GM23248 (cell line): Measurements from ENCODE around the gene OR5C1. TPM values are rescaled to one million over a fixed set of nuclear protein-coding genes. Genes with fewer than 3 reads are reported as not detected.
"Not testable (repeated sequence)": the region's sequence is repeated elsewhere in the genome, so short reads cannot be mapped to it uniquely, and the experiment has no call there.

Experiments
- DNase-seq: peaks from one replicate; pipeline ENCODE4 v3.0.0-alpha.2; 2015
- H2AFZ ChIP-seq: fragments of 200-600 bp; sonication (generic); 2 replicates; pipeline ENCODE4 v1.6.1; 2016; ENCODE audit warnings: antibody characterized with exemption
- H3F3A ChIP-seq: fragments of 200-600 bp; sonication (generic); 2 replicates; pipeline ENCODE4 v1.6.1; 2016; ENCODE audit warnings: mild to moderate bottlenecking, antibody characterized with exemption, mixed run types; ENCODE audit not compliant: insufficient read depth
- H3K27ac ChIP-seq: fragments of 200-600 bp; sonication (generic); 2 replicates; pipeline ENCODE4 v1.5.1; 2016; ENCODE audit warnings: mild to moderate bottlenecking
- H3K27me3 ChIP-seq: fragments of 200-600 bp; sonication (generic); replicated peaks from 2 replicates; pipeline ENCODE4 v1.6.1; 2016; ENCODE audit warnings: mild to moderate bottlenecking; ENCODE audit not compliant: insufficient read depth
- H3K36me3 ChIP-seq: fragments of 200-600 bp; sonication (generic); 2 replicates; pipeline ENCODE4 v1.6.1; 2016; ENCODE audit warnings: low read depth, mild to moderate bottlenecking
- H3K4me1 ChIP-seq: fragments of 200-600 bp; sonication (generic); 2 replicates; pipeline ENCODE4 v1.6.1; 2016; ENCODE audit warnings: mild to moderate bottlenecking; ENCODE audit not compliant: insufficient read depth
- H3K4me2 ChIP-seq: fragments of 200-600 bp; sonication (generic); one replicate; pipeline ENCODE4 v1.6.1; 2016; ENCODE audit warnings: mild to moderate bottlenecking; ENCODE audit not compliant: unreplicated experiment
- H3K4me3 ChIP-seq: fragments of 200-600 bp; sonication (generic); 2 replicates; pipeline ENCODE4 v1.5.1; 2016; ENCODE audit warnings: mild to moderate bottlenecking
- H3K79me2 ChIP-seq: fragments of 200-600 bp; sonication (generic); 2 replicates; pipeline ENCODE4 v1.6.1; 2016; ENCODE audit warnings: mild to moderate bottlenecking; ENCODE audit not compliant: insufficient read depth
- H3K9ac ChIP-seq: fragments of 200-600 bp; sonication (generic); 2 replicates; pipeline ENCODE4 v1.6.1; 2016; ENCODE audit warnings: mild to moderate bottlenecking
- H3K9me2 ChIP-seq: fragments of 200-600 bp; sonication (generic); 2 replicates; pipeline ENCODE4 v1.6.1; 2016; ENCODE audit warnings: mixed run types, mild to moderate bottlenecking, moderate library complexity; ENCODE audit not compliant: insufficient read depth
- H3K9me3 ChIP-seq: fragments of 200-600 bp; sonication (generic); one replicate; pipeline ENCODE4 v1.6.1; 2017; ENCODE audit warnings: low read depth
- H4K20me1 ChIP-seq: fragments of 200-600 bp; sonication (generic); 2 replicates; pipeline ENCODE4 v1.6.0; 2016; ENCODE audit not compliant: insufficient read depth
- EZH2 ChIP-seq: fragments of 200-600 bp; sonication (generic); IDR thresholded peaks from 2 replicates; pipeline ENCODE4 v1.6.1; 2018; ENCODE audit warnings: antibody characterized with exemption, mild to moderate bottlenecking; ENCODE audit not compliant: insufficient read depth, poor library complexity, severe bottlenecking
- EZH2phosphoT487 ChIP-seq: fragments of 200-600 bp; sonication (generic); IDR thresholded peaks from 2 replicates; pipeline ENCODE4 v1.6.1; 2018; ENCODE audit warnings: antibody characterized with exemption, moderate library complexity, mild to moderate bottlenecking, low read depth; ENCODE audit not compliant: insufficient read depth
- WGBS, 2 experiments: methylation state at CpG; one replicate each; pipeline ENCODE4 v1.1.6; 2015 to 2017; ENCODE audit warnings: low lambda C conversion rate in 2 of 2, low coverage in 1 of 2; ENCODE audit errors: missing lambda C conversion rate in 2 of 2; 5-methylcytosine and 5-hydroxymethylcytosine counted together
- in situ Hi-C: fragments of 300-500 bp; cut with MboI; formaldehyde crosslinking; loops from 2 replicates; pipeline ENCODE4 v1.15.0; 2020
- polyA plus RNA-seq: library from polyadenylated mRNA; unstranded; fragments of >200 nt; fragmentation: Nextera tagmentation; extraction: Ambion mirVana; gene quantifications from 2 replicates; pipeline ENCODE4 v1.2.1, GENCODE V29; 2016
- total RNA-seq: library from RNA; depleted of rRNA; stranded (reverse); fragments of >200 nt; shearing (Covaris generic); gene quantifications from 2 replicates; pipeline ENCODE4 v1.2.3, GENCODE V29; 2014; rRNA removed

The OR5C1 gene
- total and polyA plus RNA-seq, 2 experiments from 2014 or later, result not detected

DNA sequence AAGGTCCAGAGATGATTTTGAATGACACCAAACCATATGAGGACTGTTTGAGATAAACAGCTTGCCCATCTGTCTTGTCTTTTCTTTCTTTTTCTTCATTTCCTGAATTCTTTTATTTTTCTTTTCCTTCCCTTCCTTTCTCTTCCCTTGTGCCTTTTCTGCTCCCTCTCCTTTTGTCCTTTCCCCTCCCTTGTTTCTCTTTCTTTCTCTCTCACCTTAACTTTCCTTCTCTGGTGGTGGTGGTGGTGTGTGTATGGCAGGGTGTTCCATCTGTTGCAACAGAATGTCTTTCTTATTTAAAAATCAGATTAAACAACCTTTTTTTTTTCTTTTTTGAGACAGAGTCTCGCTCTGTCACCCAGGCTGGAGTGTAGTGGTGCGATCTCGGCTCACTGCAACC, 43.5 kb downstream of the OR5C1 start:
- no peak overlapping the region for H3K4me2 ChIP-seq
- in situ Hi-C loops, result no loop called here
- 83 to 88% methylated on average over 3 of the region's 3 CpGs for WGBS, 2 experiments
- no peak for DNase-seq
- H3K4me3 ChIP-seq, result no peak overlapping the region
- no peaks in the 10 kb centered on the region for H3K36me3 ChIP-seq
- peaks cover 8% of the 10 kb centered on the region; the same call in 1 of the 2 replicates for H3F3A ChIP-seq
- H3K9me3 ChIP-seq, result no peaks in the 10 kb centered on the region
- H3K9me2 ChIP-seq, result no peaks in the 10 kb centered on the region
- H3K9ac ChIP-seq, result no peak overlapping the region
- TF ChIP-seq EZH2phosphoT487 (no peak), EZH2 (no peak)
- H3K79me2 ChIP-seq, result peaks cover 4% of the 10 kb centered on the region
- no peaks in the 10 kb centered on the region for H4K20me1 ChIP-seq
- H3K27ac ChIP-seq, result no peak overlapping the region
- H2AFZ ChIP-seq, result peak overlapping the region; percentile 39; the same call in 1 of the 2 replicates
- peaks cover 2% of the 10 kb centered on the region for H3K4me1 ChIP-seq
- no peaks in the 10 kb centered on the region for H3K27me3 ChIP-seq

GRCh38 chr9:122835313-122835731, 46.6 kb downstream of the OR5C1 start:
- 83 to 85% methylated on average over 4 of the region's 4 CpGs for WGBS, 2 experiments
- Histone ChIP-seq H2AFZ (no peak overlapping the region), H4K20me1 (no peaks in the 10 kb centered on the region)

GRCh38 chr9:122837266-122837850, 48.6 kb downstream of the OR5C1 start:
- no peaks in the 10 kb centered on the region for H3K9me3 ChIP-seq
- no peak overlapping the region for H3K27ac ChIP-seq
- TF ChIP-seq EZH2phosphoT487, result no peak
- TF ChIP-seq EZH2, result no peak
- no peak overlapping the region for H3K4me3 ChIP-seq
- H3K9me2 ChIP-seq, result no peaks in the 10 kb centered on the region
- 0 out of 2 replicates have a peak, but pooled peaks cover 11% of the 10 kb centered on the region for H3F3A ChIP-seq
- H3K4me1 ChIP-seq, result no peaks in the 10 kb centered on the region
- WGBS, 2 experiments, result 86% methylated on average over 14 of the region's 14 CpGs
- no peak overlapping the region for H2AFZ ChIP-seq
- no peaks in the 10 kb centered on the region for H3K36me3 ChIP-seq
- H3K4me2 ChIP-seq, result no peak overlapping the region
- no peaks in the 10 kb centered on the region for H3K27me3 ChIP-seq
- H4K20me1 ChIP-seq, result no peaks in the 10 kb centered on the region
- in situ Hi-C loops, result no loop called here
- no peaks in the 10 kb centered on the region for H3K79me2 ChIP-seq
- DNase-seq, result no peak
- H3K9ac ChIP-seq, result no peak overlapping the region

More at GRCh38 chr9:122835313-122835731, 46.6 kb downstream of the OR5C1 start:
- in situ Hi-C loops, result no loop called here
- DNase-seq, result no peak
- no peaks in the 10 kb centered on the region for H3F3A ChIP-seq
- H3K36me3 ChIP-seq, result no peaks in the 10 kb centered on the region
- no peak overlapping the region for H3K27ac ChIP-seq
- H3K9me2 ChIP-seq, result no peaks in the 10 kb centered on the region
- no peaks in the 10 kb centered on the region for H3K4me1 ChIP-seq
- H3K4me2 ChIP-seq, result no peak overlapping the region
- no peaks in the 10 kb centered on the region for H3K9me3 ChIP-seq
- H3K9ac ChIP-seq, result no peak overlapping the region
- TF ChIP-seq EZH2, result no peak
- H3K4me3 ChIP-seq, result no peak overlapping the region
- H3K79me2 ChIP-seq, result no peaks in the 10 kb centered on the region
- H3K27me3 ChIP-seq, result no peaks in the 10 kb centered on the region

DNA sequence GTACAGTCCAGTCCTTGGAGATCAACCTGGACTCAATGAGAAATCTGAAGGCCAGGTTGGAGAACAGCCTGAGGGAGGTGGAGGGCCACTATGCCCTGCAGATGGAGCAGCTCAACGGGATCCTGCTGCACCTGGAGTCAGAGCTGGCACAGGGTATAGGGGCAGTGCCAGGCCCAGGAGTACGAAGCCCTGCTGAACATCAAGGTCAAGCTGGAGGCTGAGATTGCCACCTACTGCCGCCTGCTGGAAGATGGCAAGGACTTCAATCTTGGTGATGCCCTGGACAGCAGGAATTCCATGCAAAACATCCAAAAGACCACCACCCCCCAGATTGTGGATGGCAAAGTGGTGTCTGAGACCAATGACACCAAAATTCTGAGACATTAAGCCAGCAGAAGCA, 49.7 kb downstream of the OR5C1 start:
- H3K9me2 ChIP-seq, in situ Hi-C loops, DNase-seq, H3K79me2 ChIP-seq, H3K4me2 ChIP-seq, H3K27ac ChIP-seq, H3K4me3 ChIP-seq, H3K27me3 ChIP-seq, H3K4me1 ChIP-seq, H3K9me3 ChIP-seq, H4K20me1 ChIP-seq, H2AFZ ChIP-seq, H3K36me3 ChIP-seq, H3K9ac ChIP-seq: not testable (repeated sequence)
- H3F3A ChIP-seq, result peaks cover 19% of the 10 kb centered on the region; the same call in 1 of the 2 replicates
- WGBS, 2 experiments, result 57 to 62% methylated on average over 3 of the region's 3 CpGs

Other genes starting within 250 kb of the OR5C1 start
- gene OR1N2, start 235.8 kb upstream of the OR5C1 start, total RNA-seq, result not detected in 2 replicates
- gene OR1N2, start 235.8 kb upstream of the OR5C1 start, polyA plus RNA-seq, result not detected in 2 replicates
- 0.22 TPM in 1 of 2 replicates, not detected in the other for gene OR1L8, start 205.5 kb upstream of the OR5C1 start, total RNA-seq
- not detected in 2 replicates for gene OR1L8, start 205.5 kb upstream of the OR5C1 start, polyA plus RNA-seq
- not detected in 2 replicates for gene OR1Q1, start 174.2 kb upstream of the OR5C1 start, total RNA-seq
- 0.26 TPM in 1 of 2 replicates, not detected in the other for gene OR1Q1, start 174.2 kb upstream of the OR5C1 start, polyA plus RNA-seq
- gene OR1B1, start 131.3 kb upstream of the OR5C1 start, total RNA-seq, result not detected in 2 replicates
- not detected in 2 replicates for gene OR1B1, start 131.3 kb upstream of the OR5C1 start, polyA plus RNA-seq
- gene OR1L1, start 127.2 kb upstream of the OR5C1 start, total RNA-seq, result not detected in 2 replicates
- gene OR1L1, start 127.2 kb upstream of the OR5C1 start, polyA plus RNA-seq, result not detected in 2 replicates
- gene OR1L3, start 113.8 kb upstream of the OR5C1 start, total RNA-seq, result not detected in 2 replicates
- not detected in 2 replicates for gene OR1L3, start 113.8 kb upstream of the OR5C1 start, polyA plus RNA-seq
- gene OR1L4, start 64.9 kb upstream of the OR5C1 start, total RNA-seq, result not detected in 2 replicates
- gene OR1L4, start 64.9 kb upstream of the OR5C1 start, polyA plus RNA-seq, result not detected in 2 replicates
- gene OR1L6, start 46.6 kb upstream of the OR5C1 start, total RNA-seq, result not detected in 2 replicates
- not detected in 2 replicates for gene OR1L6, start 46.6 kb upstream of the OR5C1 start, polyA plus RNA-seq
- not detected in 2 replicates for gene OR1K1, start 11.2 kb downstream of the OR5C1 start, total RNA-seq
- not detected in 2 replicates for gene OR1K1, start 11.2 kb downstream of the OR5C1 start, polyA plus RNA-seq
- gene PDCL, start 39.7 kb downstream of the OR5C1 start, total RNA-seq, result 25.2 and 31.2 TPM in 2 replicates
- 18.9 and 20.6 TPM in 2 replicates for gene PDCL, start 39.7 kb downstream of the OR5C1 start, polyA plus RNA-seq
- 26.8 and 34.7 TPM in 2 replicates for gene RC3H2, start 116.4 kb downstream of the OR5C1 start, total RNA-seq
- 19.8 and 22.1 TPM in 2 replicates for gene RC3H2, start 116.4 kb downstream of the OR5C1 start, polyA plus RNA-seq
- 8.3 and 9.8 TPM in 2 replicates for gene ZBTB6, start 124.4 kb downstream of the OR5C1 start, total RNA-seq
- 4.4 and 4.5 TPM in 2 replicates for gene ZBTB6, start 124.4 kb downstream of the OR5C1 start, polyA plus RNA-seq
- 2.3 and 5.2 TPM in 2 replicates for gene ZBTB26, start 142.6 kb downstream of the OR5C1 start, total RNA-seq
- gene ZBTB26, start 142.6 kb downstream of the OR5C1 start, polyA plus RNA-seq, result 1.8 and 2.0 TPM in 2 replicates
- 16.0 and 23.9 TPM in 2 replicates for gene RABGAP1, start 152.1 kb downstream of the OR5C1 start, total RNA-seq
- 6.7 and 8.0 TPM in 2 replicates for gene RABGAP1, start 152.1 kb downstream of the OR5C1 start, polyA plus RNA-seq
- gene GPR21, start 244.7 kb downstream of the OR5C1 start, total RNA-seq, result 0.65 TPM in 1 of 2 replicates, not detected in the other
- gene GPR21, start 244.7 kb downstream of the OR5C1 start, polyA plus RNA-seq, result not detected in 2 replicates